ENCODE results near the gene CRIP3.

GRCh38 chr6:43268355-43268700 lies 40.3 kb downstream of the CRIP3 start:
- TF ChIP-seq CTCF (IDR thresholded peaks at IDR 0.05) (no peak), POLR2A (IDR thresholded peaks at IDR 0.05) (no peak)
